Peyer's patch (tissue), 4 donors: ENCODE data around the gene NRXN3.

ENCODE experiments used
- CTCF ChIP-seq, 6 experiments: fragments of 450-650 bp in 4 of 6; fragments of 200-600 bp in 2 of 6; sonication (generic) in 1 of 6; IDR thresholded peaks; one replicate each; pipeline ENCODE4 v1.5.1; 2017 to 2019; ENCODE audit warnings: antibody characterized with exemption in 6 of 6, mild to moderate bottlenecking in 3 of 6, moderate library complexity in 1 of 6
- POLR2A ChIP-seq, 2 donors: fragments of 450-650 bp; IDR thresholded peaks; one replicate each; pipeline ENCODE4 v1.5.1; 2017; ENCODE audit warnings: antibody characterized with exemption in 2 of 2, mild to moderate bottlenecking in 2 of 2, moderate library complexity in 2 of 2

GRCh38 chr14:78588906-78589305 lies 418.7 kb downstream of the NRXN3 start:
- TF ChIP-seq CTCF (IDR thresholded peaks at IDR 0.05) (no peak), POLR2A (IDR thresholded peaks at IDR 0.05) (no peak)
